GM21367 (cell line): Measurements from ENCODE around the gene RECQL5.
"Not testable (repeated sequence)": the region's sequence is repeated elsewhere in the genome, so short reads cannot be mapped to it uniquely, and the experiment has no call there.

Experiments
- ATAC-seq: cut with Tn5 transposase; IDR thresholded peaks from one replicate; pipeline ENCODE4 v1.9.1; 2021; ENCODE audit not compliant: unreplicated experiment

RECQL5 gene

GRCh38 chr17:75595920-75596313, 71.0 kb downstream of the RECQL5 start:
- ATAC-seq, result no peak

DNA sequence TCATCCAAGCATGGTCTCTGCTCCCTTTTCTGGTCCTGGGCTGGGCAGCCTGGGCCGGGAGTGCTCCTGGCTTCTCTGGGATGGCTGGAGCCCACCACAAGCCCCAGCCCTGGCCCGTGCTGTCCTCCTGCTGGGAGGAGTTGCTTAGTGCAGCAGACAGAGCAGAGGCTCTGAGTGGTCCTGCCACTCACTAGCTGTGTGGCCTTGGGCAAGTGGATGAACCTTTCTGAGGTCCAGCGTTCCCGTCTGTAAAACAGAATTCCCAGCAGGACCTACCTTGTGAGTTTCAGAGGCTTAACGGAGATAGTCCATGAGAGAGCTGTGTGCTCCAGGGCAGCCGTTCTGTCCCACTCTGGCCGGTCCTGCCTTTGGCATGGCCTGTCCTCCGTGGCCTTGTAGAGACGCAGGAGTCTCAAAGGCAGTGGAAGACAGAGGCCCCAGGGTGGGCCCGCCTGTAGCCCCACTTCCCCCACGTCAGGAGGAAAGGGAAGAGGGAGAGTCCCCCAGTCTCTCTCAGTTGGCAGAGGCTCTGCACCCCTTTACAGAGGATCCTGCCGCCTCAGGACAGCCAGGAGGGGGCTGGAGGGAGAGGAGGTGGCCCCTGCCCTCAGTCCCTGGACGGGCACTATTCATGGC, 71.6 kb downstream of the RECQL5 start:
- ATAC-seq, result no peak

- ATAC-seq, result no peak
Measured at GRCh38 chr17:75594499-75595283, 72.3 kb downstream of the RECQL5 start.

- ATAC-seq, result not testable (repeated sequence)
Measured at GRCh38 chr17:75593430-75593829, 73.5 kb downstream of the RECQL5 start.

GRCh38 chr17:75592348-75593020, 74.5 kb downstream of the RECQL5 start:
- ATAC-seq, result no peak

- ATAC-seq, result no peak
Measured at GRCh38 chr17:75591722-75592302, 75.1 kb downstream of the RECQL5 start.

- no peak for ATAC-seq
Measured at GRCh38 chr17:75590849-75591721, 75.9 kb downstream of the RECQL5 start.

GRCh38 chr17:75590314-75590761, 76.6 kb downstream of the RECQL5 start:
- no peak for ATAC-seq

GRCh38 chr17:75589919-75590303, 77.0 kb downstream of the RECQL5 start:
- ATAC-seq, result no peak

- ATAC-seq, result peak; percentile 64
Measured at GRCh38 chr17:75589012-75589918, 77.7 kb downstream of the RECQL5 start.

DNA sequence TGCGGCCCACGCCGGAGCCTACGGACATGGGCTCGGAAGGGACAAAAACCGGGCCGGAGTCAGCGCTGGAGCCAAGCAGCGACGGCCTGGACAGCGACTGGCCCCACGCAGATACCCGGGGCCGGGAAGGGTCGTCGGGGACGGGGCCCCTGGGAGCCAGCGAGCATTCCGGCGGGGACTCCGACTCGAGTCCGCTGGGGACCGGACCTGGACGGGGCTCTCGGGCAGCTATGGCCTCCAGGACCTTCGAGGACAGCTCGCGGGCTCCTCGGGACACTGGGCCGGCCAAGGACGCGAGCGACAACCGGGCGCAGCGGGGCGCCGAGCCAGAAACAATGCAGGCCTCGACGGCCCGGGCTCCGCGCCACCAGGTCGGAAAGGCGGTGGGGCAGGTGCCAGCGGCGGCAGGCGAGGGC, 78.3 kb downstream of the RECQL5 start:
- peak; percentile 9 for ATAC-seq

GRCh38 chr17:75587675-75588595, 79.0 kb downstream of the RECQL5 start, which contains the start of gene MYO15B:
MYO15B (plus strand) TSS chr17:75587800; CDS start chr17:75588058, 258 bp downstream.
- no peak for ATAC-seq

- ATAC-seq, result no peak
Measured at GRCh38 chr17:75584849-75585175, 82.1 kb downstream of the RECQL5 start.

DNA sequence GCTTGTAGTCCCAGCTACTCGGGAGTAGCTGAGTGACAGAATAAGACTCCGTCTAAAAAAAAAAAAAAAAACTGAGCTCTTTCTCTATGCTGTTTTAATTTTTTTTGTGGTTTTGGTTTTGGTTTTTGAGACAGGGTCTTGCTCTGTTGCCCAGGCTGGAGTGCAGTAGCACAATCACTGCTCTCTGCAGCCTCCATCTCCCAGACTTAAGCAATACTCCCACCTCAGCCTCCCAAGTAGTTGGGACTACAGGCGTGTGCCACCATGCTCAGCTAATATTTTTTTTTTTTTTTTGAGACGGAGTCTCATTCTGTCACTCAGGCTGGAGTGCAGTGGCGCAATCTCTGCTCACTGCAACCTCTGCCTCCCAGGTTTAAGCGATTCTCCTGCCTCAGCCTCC, 83.8 kb downstream of the RECQL5 start:
- not testable (repeated sequence) for ATAC-seq

DNA sequence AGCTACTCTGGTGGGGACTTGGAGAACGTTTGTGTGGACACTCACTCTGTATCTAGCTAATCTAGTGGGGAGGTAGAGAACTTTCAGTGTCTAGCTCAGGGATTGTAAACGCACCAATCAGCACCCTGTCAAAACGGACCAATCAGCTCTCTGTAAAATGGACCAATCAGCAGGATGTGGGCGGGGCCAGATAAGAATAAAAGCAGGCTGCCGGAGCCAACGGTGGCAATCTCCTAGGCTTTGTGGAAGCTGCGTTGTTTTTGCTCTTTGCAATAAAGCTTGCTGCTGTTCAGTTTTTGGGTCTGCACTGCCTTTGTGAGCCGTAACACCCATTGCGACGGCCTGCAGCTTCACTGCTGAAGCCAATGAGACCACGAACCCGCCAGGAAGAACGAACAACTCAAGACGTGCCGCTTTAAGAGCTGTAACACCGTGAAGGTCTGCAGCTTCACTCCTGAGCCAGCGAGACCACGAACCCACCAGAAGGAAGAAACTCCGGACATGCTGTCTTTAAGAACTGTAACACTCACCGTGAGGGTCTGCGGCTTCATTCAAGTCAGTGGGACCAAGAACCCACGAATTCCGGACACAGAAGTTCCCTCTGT, 85.7 kb downstream of the RECQL5 start:
- ATAC-seq, result not testable (repeated sequence)
